Suprapubic skin (tissue), 4 donors: Measurements from ENCODE around the gene KCTD4. TPM values are rescaled to one million over a fixed set of nuclear protein-coding genes. Genes with fewer than 3 reads are reported as not detected.

Experiments used
- DNase-seq, 2 donors: peaks; one replicate each; pipeline ENCODE4 v3.0.0-alpha.2; 2019; ENCODE audit warnings: low spot score in 2 of 2
- H3K27ac ChIP-seq: fragments of 200-600 bp; sonication (generic); one replicate; pipeline ENCODE4 v1.5.1; 2019
- H3K27me3 ChIP-seq: fragments of 200-600 bp; sonication (generic); one replicate; pipeline ENCODE4 v1.5.1; 2019
- H3K36me3 ChIP-seq: fragments of 200-600 bp; sonication (generic); one replicate; pipeline ENCODE4 v1.5.1; 2019
- H3K4me1 ChIP-seq: fragments of 200-600 bp; sonication (generic); one replicate; pipeline ENCODE4 v1.5.1; 2019
- H3K4me3 ChIP-seq: fragments of 200-600 bp; sonication (generic); one replicate; pipeline ENCODE4 v1.5.1; 2019; ENCODE audit warnings: mild to moderate bottlenecking
- H3K9me3 ChIP-seq: fragments of 200-600 bp; sonication (generic); one replicate; pipeline ENCODE4 v1.5.1; 2019
- CTCF ChIP-seq, 2 donors: fragments of 200-600 bp in 1 of 2; fragments of 450-650 bp in 1 of 2; sonication (generic) in 1 of 2; IDR thresholded peaks; one replicate each; pipeline ENCODE4 v1.5.1; 2016 to 2019; ENCODE audit warnings: antibody characterized with exemption in 2 of 2, mild to moderate bottlenecking in 1 of 2, moderate library complexity in 1 of 2
- EP300 ChIP-seq: sonication (generic); formaldehyde crosslinking; IDR thresholded peaks from one replicate; pipeline ENCODE4 v1.6.1; 2017; ENCODE audit warnings: antibody characterized with exemption
- POLR2A ChIP-seq, 2 donors: fragments of 450-650 bp; IDR thresholded peaks; one replicate each; pipeline ENCODE4 v1.6.1; 2017; ENCODE audit warnings: antibody characterized with exemption in 2 of 2, mild to moderate bottlenecking in 2 of 2, moderate library complexity in 2 of 2
- POLR2AphosphoS5 ChIP-seq, 3 donors: sonication (generic); formaldehyde crosslinking; IDR thresholded peaks; one replicate each; pipeline ENCODE4 v1.6.1; 2017; ENCODE audit warnings: antibody characterized with exemption in 3 of 3
- WGBS: methylation state at CpG from one replicate; pipeline ENCODE4 v1.1.5; 2018; 5-methylcytosine and 5-hydroxymethylcytosine counted together
- total RNA-seq, 4 donors: library from RNA; depleted of rRNA; stranded (reverse); fragments of >200 nt; gene quantifications; one replicate each; pipeline ENCODE4 v1.1.0, GENCODE V29; 2016

Gene KCTD4
- total RNA-seq, 4 donors from 2014 or later = 0.89 to 3.5 (median 2.2) TPM

GRCh38 chr13:45240143-45240542, 39.3 kb upstream of the KCTD4 start:
- H3K27ac ChIP-seq = no peak overlapping the region
- no peaks in the 10 kb centered on the region for H3K36me3 ChIP-seq
- peaks cover 31% of the 10 kb centered on the region for H3K4me1 ChIP-seq
- no peaks in the 10 kb centered on the region for H3K9me3 ChIP-seq
- no peaks in the 10 kb centered on the region for H3K27me3 ChIP-seq
- no peak for DNase-seq
- no peak overlapping the region for H3K4me3 ChIP-seq
- TF ChIP-seq POLR2AphosphoS5 (IDR thresholded peaks at IDR 0.05) (no peak), POLR2A (IDR thresholded peaks at IDR 0.05) (no peak), CTCF (IDR thresholded peaks at IDR 0.05) (no peak), EP300 (no peak)

DNA sequence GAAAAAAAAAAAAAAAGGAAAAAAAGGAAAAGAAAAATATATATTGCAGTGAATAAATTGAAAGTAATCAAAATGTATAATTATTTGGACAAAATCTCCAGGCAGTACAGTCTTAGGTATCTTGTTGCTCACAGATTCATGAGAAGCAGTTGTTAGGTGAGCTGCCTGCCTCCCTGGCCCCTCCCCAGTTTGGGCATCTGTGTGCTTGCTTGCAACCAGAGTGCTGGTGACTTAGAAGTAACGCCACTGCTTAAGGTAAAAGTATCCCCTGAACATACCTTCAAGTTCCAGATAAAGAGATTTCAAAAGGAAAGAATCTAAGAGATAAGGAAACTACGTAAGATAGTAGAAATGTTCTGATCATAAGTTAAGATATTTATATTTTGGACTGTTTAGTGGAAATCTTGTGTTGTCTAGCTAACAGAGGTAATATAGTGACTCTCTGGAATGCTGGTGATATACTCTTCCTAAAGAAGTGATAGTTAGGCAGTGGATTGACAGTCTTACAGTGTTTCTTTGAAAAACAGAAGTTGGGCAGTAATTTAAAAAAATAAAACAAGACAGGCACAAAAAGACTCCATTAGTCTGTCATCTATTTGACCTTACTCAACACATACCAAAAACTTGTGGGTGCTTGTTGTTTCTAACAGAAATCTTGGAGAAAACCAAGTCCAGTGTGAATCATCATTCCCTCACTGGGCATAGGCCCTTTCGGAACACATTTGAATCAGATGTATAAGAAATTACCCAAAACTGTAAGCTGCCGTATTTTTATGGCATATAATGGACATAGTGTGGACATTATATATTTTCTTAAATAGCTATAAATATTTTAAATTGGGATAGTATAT, 38.3 kb upstream of the KCTD4 start:
- H3K36me3 ChIP-seq = no peaks in the 10 kb centered on the region
- no peaks in the 10 kb centered on the region for H3K9me3 ChIP-seq
- 69% methylated on average over 4 of the region's 4 CpGs for WGBS
- no peaks in the 10 kb centered on the region for H3K27me3 ChIP-seq
- H3K4me1 ChIP-seq = peaks cover 31% of the 10 kb centered on the region
- no peak overlapping the region for H3K27ac ChIP-seq
- no peak overlapping the region for H3K4me3 ChIP-seq
- TF ChIP-seq POLR2AphosphoS5 (IDR thresholded peaks at IDR 0.05) (no peak), POLR2A (IDR thresholded peaks at IDR 0.05) (no peak), EP300 (no peak), CTCF (IDR thresholded peaks at IDR 0.05) (no peak)
- no peak for DNase-seq

DNA sequence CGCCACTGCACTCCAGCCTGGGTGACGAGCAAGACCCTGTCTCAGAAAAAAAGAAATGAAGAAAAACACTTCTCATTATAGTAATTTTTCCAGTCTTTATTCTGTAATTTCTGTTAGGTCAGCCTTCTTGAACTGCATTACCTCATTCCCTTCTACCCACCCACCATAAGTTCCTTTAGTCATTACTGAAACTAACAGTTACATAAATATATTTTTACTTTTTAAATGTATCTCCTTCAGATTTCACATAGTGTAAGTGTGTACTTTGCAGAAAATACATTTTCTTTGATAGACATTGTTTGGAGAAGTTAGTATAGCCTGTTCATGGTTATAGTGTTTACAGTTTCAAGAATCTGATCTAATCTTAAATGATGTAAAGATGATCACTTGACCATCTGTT, 31.7 kb upstream of the KCTD4 start:
- Histone ChIP-seq H3K27ac (no peak overlapping the region), H3K4me1 (peaks cover 6% of the 10 kb centered on the region), H3K4me3 (no peak overlapping the region), H3K27me3 (no peaks in the 10 kb centered on the region), H3K36me3 (no peaks in the 10 kb centered on the region), H3K9me3 (no peaks in the 10 kb centered on the region)
- WGBS = 94% methylated on average over 2 of the region's 2 CpGs
- TF ChIP-seq EP300 (no peak), POLR2A (IDR thresholded peaks at IDR 0.05) (no peak), POLR2AphosphoS5 (IDR thresholded peaks at IDR 0.05) (no peak), CTCF (IDR thresholded peaks at IDR 0.05) (no peak)
- no peak for DNase-seq

DNA sequence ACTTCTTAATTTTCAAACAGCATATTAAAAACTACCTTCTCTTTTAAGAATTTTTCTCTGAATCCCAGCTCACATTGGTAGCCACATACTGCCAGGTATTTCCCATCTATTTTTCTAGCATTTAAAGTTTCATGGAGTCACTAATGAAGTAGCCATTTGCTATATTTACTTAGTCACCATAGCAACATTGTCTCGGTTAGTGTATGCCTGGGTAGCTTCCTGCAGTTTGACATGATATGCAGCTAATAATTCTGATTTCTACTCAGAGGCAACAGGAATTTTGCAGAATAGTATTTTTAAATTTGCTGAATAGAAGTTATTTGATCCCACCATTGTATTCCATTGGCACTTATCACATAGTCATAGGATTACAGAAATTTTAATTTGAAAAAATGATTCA, 30.9 kb upstream of the KCTD4 start:
- H3K36me3 ChIP-seq = no peaks in the 10 kb centered on the region
- no peak overlapping the region for H3K4me3 ChIP-seq
- H3K27ac ChIP-seq = no peak overlapping the region
- no peaks in the 10 kb centered on the region for H3K27me3 ChIP-seq
- TF ChIP-seq POLR2A (IDR thresholded peaks at IDR 0.05) (no peak), CTCF (IDR thresholded peaks at IDR 0.05) (no peak), POLR2AphosphoS5 (IDR thresholded peaks at IDR 0.05) (no peak), EP300 (no peak)
- 3% methylated on average over 1 of the region's 1 CpG for WGBS
- H3K4me1 ChIP-seq = peaks cover 6% of the 10 kb centered on the region
- DNase-seq = no peak
- H3K9me3 ChIP-seq = no peaks in the 10 kb centered on the region

DNA sequence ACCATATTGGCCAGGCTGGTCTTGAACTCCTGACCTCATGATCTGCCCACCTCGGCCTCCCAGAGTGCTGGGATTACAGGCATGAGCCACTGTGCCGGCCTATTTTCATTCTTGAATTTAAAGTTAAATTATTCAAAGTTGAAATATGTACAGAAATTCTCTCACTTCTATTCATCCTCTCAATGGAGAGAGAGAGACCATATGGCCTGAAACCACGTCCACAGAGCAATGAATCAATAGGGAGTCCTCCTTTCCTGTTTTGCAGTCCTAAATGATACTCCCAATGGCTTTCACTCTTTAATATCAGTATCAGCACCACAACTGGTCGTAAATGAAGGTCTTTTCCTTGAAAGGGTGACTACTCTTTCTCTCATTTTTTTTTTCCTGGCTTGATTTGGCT, 30.5 kb upstream of the KCTD4 start:
- DNase-seq = no peak
- H3K9me3 ChIP-seq = no peaks in the 10 kb centered on the region
- H3K27ac ChIP-seq = no peak overlapping the region
- H3K4me3 ChIP-seq = no peak overlapping the region
- 92% methylated on average over 4 of the region's 4 CpGs for WGBS
- no peaks in the 10 kb centered on the region for H3K27me3 ChIP-seq
- no peak for TF ChIP-seq CTCF (IDR thresholded peaks at IDR 0.05)
- TF ChIP-seq POLR2A (IDR thresholded peaks at IDR 0.05) = no peak
- no peak for TF ChIP-seq POLR2AphosphoS5 (IDR thresholded peaks at IDR 0.05)
- TF ChIP-seq EP300 = no peak
- peaks cover 6% of the 10 kb centered on the region for H3K4me1 ChIP-seq
- H3K36me3 ChIP-seq = no peaks in the 10 kb centered on the region
